HUDEP-2 (cell line): ENCODE measurements around the gene RHOA.
A peak's percentile ranks its signal among the peaks of the same experiment; 100 is the strongest.
"Not testable (repeated sequence)": the region's sequence is repeated elsewhere in the genome, so short reads cannot be mapped to it uniquely, and the experiment has no call there.

Experiments
- DNase-seq, 76 experiments: peaks; one replicate each; lab custom pipeline; 2025; ENCODE audit not compliant: unreplicated experiment in 76 of 76; lab: John Stamatoyannopoulos, UW

The RHOA gene

DNA sequence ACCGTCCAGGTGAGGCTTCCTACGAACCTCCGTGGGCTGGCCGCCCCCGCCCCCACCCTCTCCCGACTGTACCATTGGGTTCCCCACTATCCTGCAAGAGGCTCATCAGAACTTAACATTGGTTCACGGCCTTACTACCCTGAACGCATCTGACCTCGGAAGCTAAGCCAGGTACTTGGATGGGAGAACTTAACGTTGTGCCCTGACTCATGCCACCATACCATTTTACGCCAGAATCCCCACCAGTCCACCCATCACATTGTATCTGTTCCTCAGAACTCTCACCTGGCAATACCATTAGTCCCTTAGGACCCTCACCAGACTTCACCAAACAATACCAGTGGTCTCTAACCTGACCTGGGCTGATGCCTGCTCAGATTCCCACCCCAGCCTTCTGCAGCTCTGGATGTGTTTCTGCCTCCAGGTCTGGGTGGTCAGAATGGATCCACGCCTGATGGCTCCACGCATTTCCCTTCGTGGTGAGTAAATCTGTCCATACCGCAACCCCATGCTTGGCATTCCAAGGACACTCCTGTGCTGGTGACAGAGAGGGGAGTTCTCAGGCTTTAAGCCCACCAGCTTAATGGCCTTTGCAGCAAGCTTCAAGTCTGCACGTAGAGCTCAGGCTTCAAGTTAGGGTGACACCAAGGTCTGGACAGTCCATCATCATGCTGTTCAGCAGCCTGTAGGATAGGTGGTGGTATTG is 1.0 kb upstream of the RHOA start:
- DNase-seq: no peak

GRCh38 chr3:49411535-49411967 is 225 bp downstream of the RHOA start:
- peak in 17 of 76 experiments; percentile 7 to 57 (median 30) for DNase-seq

- DNase-seq: peak in 8 of 76 experiments; percentile 10 to 38 (median 22)
These were observed 786 bp downstream of the RHOA start for GRCh38 chr3:49410846-49411534.

- no peak for DNase-seq
These were observed 1.5 kb downstream of the RHOA start for GRCh38 chr3:49410066-49410845.

DNA sequence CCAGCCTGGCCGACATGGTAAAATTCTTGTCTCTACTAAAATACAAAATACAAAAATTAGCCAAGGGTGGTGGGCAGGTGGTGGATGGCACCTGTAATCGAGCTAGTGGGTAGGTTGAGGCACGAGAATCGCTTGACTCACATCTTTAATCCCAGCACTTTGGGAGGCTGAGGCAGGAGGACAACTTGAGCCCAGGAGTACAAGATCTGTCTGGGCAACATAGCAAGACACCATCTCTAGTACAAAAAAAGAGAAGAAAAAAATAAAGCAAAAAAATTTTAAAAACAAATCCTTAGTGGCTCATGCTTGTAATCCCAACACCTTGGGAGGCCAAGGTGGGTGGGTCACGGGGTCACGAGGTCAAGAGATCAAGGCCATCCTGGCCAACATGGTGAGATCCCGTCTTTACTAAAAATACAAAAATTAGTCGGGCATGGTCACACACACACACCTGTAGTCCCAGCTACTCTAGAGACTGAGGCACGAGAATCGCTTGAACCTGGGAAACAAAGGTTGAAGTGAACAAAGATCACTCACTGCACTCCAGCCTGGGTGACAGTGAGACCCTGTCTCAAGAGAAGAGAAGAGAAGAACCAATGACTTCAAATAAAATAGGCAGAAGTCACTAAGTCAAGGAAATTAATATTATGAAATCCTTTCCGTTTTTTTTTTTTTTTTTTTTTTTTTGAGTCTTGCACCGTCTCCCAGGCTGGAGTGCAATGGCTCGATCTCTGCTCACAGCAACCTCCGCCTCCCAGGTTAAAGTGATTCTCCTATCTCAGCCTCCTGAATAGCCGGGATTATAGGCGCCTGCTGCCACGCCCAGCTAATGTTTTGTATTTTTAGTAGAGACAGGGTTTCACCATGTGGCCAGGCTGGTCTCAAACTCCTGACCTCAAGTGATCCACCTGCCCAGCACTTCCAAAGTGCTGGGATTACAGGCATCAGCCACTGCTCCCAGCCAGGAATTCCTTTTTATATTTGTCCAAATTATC is 4.9 kb downstream of the RHOA start:
- peak in 1 of 76 experiments; percentile 5 for DNase-seq

GRCh38 chr3:49405570-49405969 is 6.2 kb downstream of the RHOA start:
- not testable (repeated sequence) for DNase-seq

DNA sequence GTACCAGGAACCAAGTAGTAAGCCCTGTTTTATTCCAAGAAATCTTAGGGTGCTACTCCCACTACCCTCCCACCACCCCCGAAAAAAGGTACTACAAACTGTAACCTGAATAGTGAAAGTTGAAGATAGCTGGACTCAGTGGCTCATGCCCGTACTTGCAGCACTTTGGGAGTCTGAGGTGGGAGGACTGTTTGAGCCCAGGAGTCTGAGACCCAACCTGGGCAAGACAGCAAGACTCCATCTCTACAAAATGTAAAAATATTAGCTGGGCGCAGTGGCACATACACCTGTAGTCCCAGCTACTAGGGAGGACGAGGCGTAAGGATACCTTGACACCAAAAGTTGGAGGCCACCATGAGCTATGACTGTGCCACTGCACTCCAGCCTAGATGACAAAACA is 7.9 kb downstream of the RHOA start:
- no peak for DNase-seq

DNA sequence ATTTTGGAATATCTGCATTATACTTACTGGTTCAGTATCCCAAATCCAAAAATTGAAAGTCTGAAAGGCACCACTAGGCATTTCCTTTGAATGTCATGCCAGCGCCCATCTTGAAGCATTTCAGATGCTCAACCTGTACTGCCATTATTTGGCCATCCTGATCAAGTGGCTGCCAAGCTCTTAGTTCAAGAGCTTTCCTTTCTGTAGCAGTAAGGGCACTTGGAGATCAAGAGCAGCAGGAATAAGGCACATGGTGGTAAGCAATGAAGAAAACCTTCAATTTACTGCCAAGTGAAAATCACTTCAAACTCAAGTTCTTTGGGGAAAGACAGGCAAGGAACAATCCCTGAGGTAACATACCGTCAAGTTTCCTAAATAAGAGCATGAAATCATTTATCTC is 10.0 kb downstream of the RHOA start:
- DNase-seq: no peak

DNA sequence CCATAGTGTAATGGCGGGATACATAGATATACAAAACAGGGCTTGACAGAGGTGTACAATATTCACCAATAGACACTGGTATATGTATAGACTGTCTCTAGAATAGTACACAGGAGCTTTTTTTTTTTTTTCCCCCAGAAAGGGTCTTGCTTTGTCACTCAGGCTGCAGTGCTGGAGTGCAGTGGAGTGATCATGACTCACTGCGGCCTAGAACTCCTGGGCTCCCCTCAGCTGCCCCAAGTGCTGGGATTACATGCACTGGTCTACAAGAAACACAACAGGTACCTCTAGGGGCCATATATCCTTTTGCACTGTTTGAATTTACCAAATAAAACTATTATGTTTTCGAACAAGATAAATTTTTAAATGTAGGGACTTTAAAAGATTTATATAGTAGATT is 12.3 kb downstream of the RHOA start:
- DNase-seq: no peak

DNA sequence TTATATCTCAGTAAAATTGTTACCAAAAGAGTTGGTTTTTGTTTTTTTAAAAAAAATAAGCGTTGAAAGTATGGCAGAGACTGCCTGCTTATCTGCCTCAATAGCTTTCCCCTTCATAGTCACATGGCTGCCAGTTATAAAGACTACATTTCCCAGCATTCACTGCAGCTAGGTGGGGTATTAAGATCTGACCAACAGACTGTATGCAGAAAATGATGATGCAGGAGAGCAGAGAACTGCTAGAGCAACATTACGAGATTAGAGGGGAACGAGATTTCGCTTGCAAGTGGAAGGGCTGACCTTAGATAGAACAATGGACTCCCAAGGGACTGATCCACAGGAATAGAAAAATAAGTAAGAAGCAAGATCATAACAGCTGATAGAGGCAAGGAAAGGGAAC is 14.3 kb downstream of the RHOA start:
- peak in 52 of 76 experiments; percentile 8 to 82 (median 39) for DNase-seq

DNA sequence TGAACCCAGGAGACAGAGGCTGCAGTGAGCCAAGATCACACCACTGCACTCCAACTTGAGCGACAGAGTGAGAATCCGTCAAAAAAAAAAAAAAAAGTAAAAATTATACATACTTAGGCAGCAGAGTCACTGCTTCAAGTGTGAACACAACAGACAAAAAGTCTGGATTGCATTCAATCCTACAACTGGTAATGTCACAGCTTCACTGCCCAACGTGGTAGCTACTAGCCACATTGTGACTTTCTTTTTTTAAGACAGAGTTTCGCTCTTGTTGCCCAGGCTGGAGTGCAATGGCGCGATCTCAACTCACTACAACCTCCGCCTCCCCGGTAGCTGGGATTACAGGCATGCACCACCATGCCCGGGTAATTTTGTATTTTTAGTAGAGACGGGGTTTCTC is 20.5 kb downstream of the RHOA start:
- DNase-seq: not testable (repeated sequence)

- DNase-seq: no peak
These were observed 22.5 kb downstream of the RHOA start for GRCh38 chr3:49389297-49389696.

DNA sequence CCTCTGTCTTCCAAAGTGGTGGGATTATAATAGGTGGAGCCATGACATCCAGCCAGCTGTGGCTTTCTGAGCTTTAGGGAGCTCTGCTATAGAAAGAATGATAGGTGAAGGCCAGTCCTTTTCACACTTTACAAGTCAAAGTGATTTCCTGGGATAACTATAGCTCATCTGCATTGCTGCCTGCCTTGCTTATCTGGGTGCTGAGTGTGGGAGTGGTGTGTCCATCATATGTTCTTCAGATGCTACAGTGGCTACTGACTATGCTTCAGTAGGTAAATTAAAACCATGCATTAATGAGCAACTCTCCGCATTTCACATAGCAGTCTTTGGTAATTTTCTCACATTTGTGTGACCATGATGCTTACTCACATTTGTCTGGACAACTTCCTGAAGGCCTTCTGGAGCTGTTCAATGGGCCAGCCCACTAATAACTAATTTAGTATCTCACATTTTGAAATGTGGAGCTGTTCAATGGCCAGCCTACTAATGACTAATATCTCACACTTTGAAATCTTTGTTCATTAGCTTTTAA is 23.4 kb downstream of the RHOA start:
- peak in 1 of 76 experiments; percentile 3 for DNase-seq

DNA sequence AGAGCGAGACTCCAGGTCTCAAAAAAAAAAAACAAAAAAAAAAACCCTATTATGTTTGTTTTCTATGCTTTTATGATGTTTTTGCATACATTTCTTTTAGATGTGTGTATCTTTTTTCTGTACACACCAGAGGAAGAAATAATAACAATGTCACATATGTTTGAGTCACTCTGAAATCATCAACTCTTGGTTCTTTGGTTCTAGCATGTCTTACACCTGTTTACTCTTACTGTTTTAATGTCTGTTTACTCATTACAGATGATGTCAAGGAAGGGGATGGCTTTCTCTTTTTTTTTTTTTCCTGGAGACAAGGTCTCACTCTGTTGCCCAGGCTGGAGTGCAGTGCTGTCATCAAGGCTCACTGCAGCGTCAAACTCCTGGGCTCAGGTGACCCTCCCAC is 24.1 kb downstream of the RHOA start:
- DNase-seq: no peak

- DNase-seq: no peak
These were observed 25.6 kb downstream of the RHOA start for GRCh38 chr3:49386056-49386756.

DNA sequence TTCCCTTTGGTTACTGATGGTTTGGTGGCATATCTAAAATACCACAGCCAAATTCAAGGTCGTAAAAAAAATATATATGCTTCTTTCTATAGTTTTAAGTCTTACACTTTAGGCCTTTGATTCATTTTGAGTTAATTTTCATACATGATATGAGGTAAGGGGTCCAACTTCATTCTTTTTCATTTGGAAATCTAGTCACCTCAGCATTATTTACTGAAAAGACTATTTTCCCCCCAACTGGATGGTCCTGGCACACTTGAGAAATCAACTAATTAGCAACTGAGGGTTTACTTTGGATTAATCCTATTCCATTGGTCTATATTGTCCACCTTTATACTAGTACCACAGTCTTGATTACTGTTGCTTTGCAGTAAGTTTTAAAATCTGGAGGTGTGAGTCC is 26.2 kb downstream of the RHOA start:
- DNase-seq: no peak

DNA sequence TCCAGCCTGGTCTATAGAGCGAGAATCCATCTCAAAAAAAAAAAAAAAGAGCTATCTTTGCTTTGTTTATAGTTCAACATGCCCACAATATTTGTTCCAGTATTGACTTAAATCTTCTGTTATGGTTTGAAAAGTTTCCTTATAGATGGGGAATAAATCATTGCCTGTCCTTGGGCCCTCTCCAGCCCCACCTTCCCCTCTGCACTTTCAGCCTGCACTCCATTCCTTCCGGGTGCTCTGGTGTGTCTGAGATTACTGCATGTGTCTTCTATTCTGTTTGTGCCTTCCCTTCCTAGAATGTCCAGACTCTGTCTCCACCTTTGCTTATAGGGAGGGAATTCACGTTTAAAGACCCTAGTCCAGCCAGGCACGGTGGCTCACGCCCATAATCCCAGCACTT is 28.4 kb downstream of the RHOA start:
- no peak for DNase-seq

DNA sequence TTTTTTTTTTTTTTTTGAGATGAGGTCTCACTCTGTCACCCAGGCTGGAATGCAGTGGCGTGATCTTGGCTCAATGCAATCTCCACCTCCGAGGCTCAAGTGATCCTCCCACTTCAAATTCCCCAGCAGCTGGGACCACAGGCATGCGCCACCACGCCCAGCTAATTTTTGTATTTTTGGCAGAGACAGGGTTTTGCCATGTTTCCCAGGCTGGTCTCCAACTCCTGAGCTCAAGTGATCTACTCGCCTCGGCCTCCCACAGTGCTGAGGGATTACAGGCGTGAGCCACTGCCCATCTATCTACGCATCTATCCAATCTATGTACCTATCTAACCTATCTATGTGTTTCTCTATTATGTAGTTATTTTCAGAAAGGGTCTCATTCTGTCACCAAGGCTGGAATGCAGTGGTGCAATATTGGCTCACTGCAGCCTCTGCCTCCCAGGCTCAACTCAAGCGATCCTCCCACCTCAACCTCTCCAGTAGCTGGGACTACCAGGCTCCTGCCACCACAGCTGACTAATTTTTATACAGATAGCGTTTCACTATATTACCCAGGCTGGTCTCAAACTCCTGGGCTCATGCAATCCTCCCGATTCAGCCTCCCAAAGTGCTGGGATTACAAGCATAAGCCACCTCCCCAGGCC is 33.4 kb downstream of the RHOA start:
- peak in 1 of 76 experiments; percentile 6 for DNase-seq

- no peak for DNase-seq
These were observed 34.3 kb downstream of the RHOA start for GRCh38 chr3:49377483-49377882.
